Stimulated activated CD4-positive, alpha-beta T cell treated with anti-CD3 and anti-CD28 coated beads, TNF-alpha, amount 100 ng/mL, for 4 hours (primary cell): ENCODE data around the gene PLAC1.

Source experiments
- DNase-seq, 3 experiments: peaks; one replicate each; pipeline ENCODE4 v3.0.0-alpha.2; 2020; ENCODE audit warnings: low read depth in 3 of 3

The PLAC1 gene

GRCh38 chrX:134658002-134658759, at the start of gene PLAC1:
Gene PLAC1, minus strand, starts transcription at chrX:134658471. Its CDS starts 91,789 bp downstream, at chrX:134566682.
- DNase-seq = no peak

GRCh38 chrX:134706138-134706537, 47.9 kb upstream of the PLAC1 start:
- no peak for DNase-seq

- DNase-seq = no peak
Measured at GRCh38 chrX:134695999-134696398, 37.7 kb upstream of the PLAC1 start.

- no peak for DNase-seq
Measured at GRCh38 chrX:134694333-134695322, 36.4 kb upstream of the PLAC1 start.

- no peak for DNase-seq
Measured at GRCh38 chrX:134693644-134694043, 35.4 kb upstream of the PLAC1 start.

GRCh38 chrX:134692990-134693389, 34.7 kb upstream of the PLAC1 start:
- DNase-seq = no peak

- DNase-seq = no peak
Measured at GRCh38 chrX:134692233-134692632, 34.0 kb upstream of the PLAC1 start.

GRCh38 chrX:134691453-134691852, 33.2 kb upstream of the PLAC1 start:
- DNase-seq = no peak

GRCh38 chrX:134688839-134689238, 30.6 kb upstream of the PLAC1 start:
- no peak for DNase-seq

GRCh38 chrX:134688031-134688823, 30.0 kb upstream of the PLAC1 start:
- DNase-seq = no peak

GRCh38 chrX:134685668-134686067, 27.4 kb upstream of the PLAC1 start:
- DNase-seq = no peak

- DNase-seq = no peak
Measured at GRCh38 chrX:134684956-134685355, 26.7 kb upstream of the PLAC1 start.

- no peak for DNase-seq
Measured at GRCh38 chrX:134683351-134684005, 25.2 kb upstream of the PLAC1 start.

GRCh38 chrX:134682081-134682480, 23.8 kb upstream of the PLAC1 start:
- no peak for DNase-seq

- no peak for DNase-seq
Measured at GRCh38 chrX:134679644-134680043, 21.4 kb upstream of the PLAC1 start.

- no peak for DNase-seq
Measured at GRCh38 chrX:134679221-134679620, 20.9 kb upstream of the PLAC1 start.

- no peak for DNase-seq
Measured at GRCh38 chrX:134677332-134677731, 19.1 kb upstream of the PLAC1 start.

- DNase-seq = no peak
Measured at GRCh38 chrX:134676436-134676835, 18.2 kb upstream of the PLAC1 start.

- DNase-seq = no peak
Measured at GRCh38 chrX:134673123-134673522, 14.9 kb upstream of the PLAC1 start.

- no peak for DNase-seq
Measured at GRCh38 chrX:134672101-134672500, 13.8 kb upstream of the PLAC1 start.

- DNase-seq = no peak
Measured at GRCh38 chrX:134671294-134671693, 13.0 kb upstream of the PLAC1 start.
